ENCODE data around the gene TGFBR3L. TPM values are rescaled to one million over a fixed set of nuclear protein-coding genes. Genes with fewer than 3 reads are reported as not detected.

The TGFBR3L gene
- total RNA-seq (2013), result 0.06 TPM
- polyA plus RNA-seq (not detected), polyA minus RNA-seq (not detected in 2 replicates), total RNA-seq (0 to 0.32 (median 0.06) reads per million in 11 experiments)

DNA sequence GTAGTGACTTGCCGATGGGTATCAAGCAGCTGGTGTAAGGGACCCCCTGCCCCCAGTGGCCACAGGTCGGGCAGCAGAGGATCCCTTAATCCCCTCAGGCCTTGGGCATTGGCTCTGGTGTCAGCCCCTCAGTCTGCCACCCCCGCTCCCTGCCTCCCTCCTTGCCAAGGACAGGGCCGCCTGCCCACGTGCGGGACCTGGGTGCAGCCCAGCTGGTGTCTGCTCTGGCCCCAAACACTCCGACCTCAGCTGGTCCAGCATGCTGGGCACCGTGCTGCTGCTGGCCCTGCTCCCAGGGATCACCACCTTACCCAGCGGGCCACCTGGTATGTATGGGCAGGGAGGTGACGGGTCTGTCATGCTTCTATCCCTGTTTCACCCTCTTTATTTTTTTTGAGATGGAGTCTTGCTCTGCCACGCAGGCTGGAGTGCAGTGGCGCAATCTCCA, at the start of gene TGFBR3L:
Gene TGFBR3L (plus strand): TSS at position 233 of the 448 bp plus-strand sequence.
- Histone ChIP-seq H2AFZ (ENCODE audit: insufficient read depth, low read depth, low read length, poor library complexity, severe bottlenecking) (no peak within 1 kb of the TSS), H3K9me3 (replicated peaks in 1 of 2; ENCODE audit: control insufficient read depth in 1 of 2, insufficient read depth in 1 of 2, low read length in 2 of 2) (peaks cover 0 to 19% of the 10 kb centered on the region in 2 donors), H3K79me2 (ENCODE audit: insufficient read depth, low read length) (no peaks in the 10 kb centered on the region), H3K4me2 (replicated peaks; ENCODE audit: extremely low read depth, low read length, poor library complexity, severe bottlenecking) (no peak within 1 kb of the TSS), H3K9ac (ENCODE audit: insufficient read depth, low read length, poor library complexity, severe bottlenecking) (no peak within 1 kb of the TSS), H3K4me3 (replicated peaks in 1 of 3; ENCODE audit: low read depth in 2 of 3, low read length in 3 of 3) (no peak within 1 kb of the TSS), H4K20me1 (ENCODE audit: insufficient read depth, low read length) (peaks cover 40% of the 10 kb centered on the region), H3K36me3 (replicated peaks in 1 of 2; ENCODE audit: control insufficient read depth in 1 of 2, insufficient read depth in 2 of 2, low read length in 2 of 2) (peaks cover 33 to 35% of the 10 kb centered on the region in 2 donors), H3K27ac (ENCODE audit: low read depth in 1 of 2, low read length in 2 of 2) (no peak within 1 kb of the TSS), H3K27me3 (ENCODE audit: control insufficient read depth in 2 of 2, insufficient read depth in 2 of 2, low read length in 2 of 2) (peaks cover 26 to 46% of the 10 kb centered on the region in 2 donors), H3K4me1 (ENCODE audit: control insufficient read depth in 1 of 2, insufficient read depth in 2 of 2, low read length in 2 of 2) (peaks cover 22 to 43% of the 10 kb centered on the region in 2 donors)
- Mint-ChIP-seq H3K4me3 (peak within 1 kb of the TSS; percentile 39 to 77), H3K4me1 (peaks cover 32% of the 10 kb centered on the region), H3K27ac (no peak within 1 kb of the TSS), H3K9me3 (peaks cover 0 to 28% (median 14%) of the 10 kb centered on the region in 7 donors), H3K27me3 (ENCODE audit: low read depth in 3 of 3) (peaks cover 46 to 60% (median 51%) of the 10 kb centered on the region in 3 donors), H3K36me3 (peaks cover 25 to 34% of the 10 kb centered on the region in 2 donors)
- TF ChIP-seq, protein P1, sequence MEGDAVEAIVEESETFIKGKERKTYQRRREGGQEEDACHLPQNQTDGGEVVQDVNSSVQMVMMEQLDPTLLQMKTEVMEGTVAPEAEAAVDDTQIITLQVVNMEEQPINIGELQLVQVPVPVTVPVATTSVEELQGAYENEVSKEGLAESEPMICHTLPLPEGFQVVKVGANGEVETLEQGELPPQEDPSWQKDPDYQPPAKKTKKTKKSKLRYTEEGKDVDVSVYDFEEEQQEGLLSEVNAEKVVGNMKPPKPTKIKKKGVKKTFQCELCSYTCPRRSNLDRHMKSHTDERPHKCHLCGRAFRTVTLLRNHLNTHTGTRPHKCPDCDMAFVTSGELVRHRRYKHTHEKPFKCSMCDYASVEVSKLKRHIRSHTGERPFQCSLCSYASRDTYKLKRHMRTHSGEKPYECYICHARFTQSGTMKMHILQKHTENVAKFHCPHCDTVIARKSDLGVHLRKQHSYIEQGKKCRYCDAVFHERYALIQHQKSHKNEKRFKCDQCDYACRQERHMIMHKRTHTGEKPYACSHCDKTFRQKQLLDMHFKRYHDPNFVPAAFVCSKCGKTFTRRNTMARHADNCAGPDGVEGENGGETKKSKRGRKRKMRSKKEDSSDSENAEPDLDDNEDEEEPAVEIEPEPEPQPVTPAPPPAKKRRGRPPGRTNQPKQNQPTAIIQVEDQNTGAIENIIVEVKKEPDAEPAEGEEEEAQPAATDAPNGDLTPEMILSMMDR (IDR thresholded peaks at IDR 0.05), result no peak
- no peak for DNase-seq
- WGBS (ENCODE audit: insufficient coverage), result 78% methylated on average over 9 of the region's 12 CpGs
- intact Hi-C loops (cut with micrococcal nuclease), result no loop called here

DNA sequence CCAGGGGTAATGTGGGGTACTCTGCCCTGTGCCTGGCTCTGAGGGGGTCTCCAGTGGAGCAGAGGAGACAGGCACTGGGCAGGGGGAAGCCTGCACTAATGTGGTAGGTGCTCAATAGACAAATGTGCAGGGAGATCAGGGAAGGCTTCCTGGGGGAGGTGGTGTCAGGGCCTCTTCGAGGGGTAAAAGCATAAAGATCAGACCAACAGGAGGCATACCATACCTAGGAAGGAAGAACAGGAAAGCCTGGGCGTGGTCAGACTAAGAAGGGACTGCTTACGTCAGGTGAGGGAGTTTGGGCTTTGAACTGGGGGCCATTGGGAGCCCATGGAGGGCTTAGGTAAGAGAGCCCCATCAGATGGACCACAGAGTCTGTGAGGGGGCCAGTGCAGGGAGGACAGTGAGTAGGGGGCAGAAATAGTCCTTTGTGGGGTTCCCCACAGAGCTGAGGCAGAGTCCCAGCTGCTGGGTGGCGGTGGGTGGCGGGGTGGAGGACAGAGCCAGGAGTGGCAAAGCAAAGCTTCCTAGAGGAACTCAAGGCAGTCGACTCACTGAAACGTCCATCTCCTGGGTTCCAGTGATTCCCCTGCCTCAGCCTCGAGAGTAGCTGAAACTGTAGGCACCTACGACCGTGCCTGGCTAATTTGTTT, 49.2 kb upstream of the TGFBR3L start:
- Mint-ChIP-seq H3K4me1 (peaks cover 31% of the 10 kb centered on the region), H3K27ac (no peak overlapping the region), H3K4me3 (peak overlapping the region; percentile 52 to 75), H3K36me3 (peaks cover 7 to 12% of the 10 kb centered on the region in 2 donors), H3K27me3 (ENCODE audit: low read depth in 3 of 3) (peaks cover 73 to 90% (median 75%) of the 10 kb centered on the region in 3 donors), H3K9me3 (peaks cover 0 to 35% (median 14%) of the 10 kb centered on the region in 7 donors)
- intact Hi-C loops (cut with micrococcal nuclease), result loop anchor here in 1 of 2 donors (5.0 kb wide), 1 partner anchor 57 kb away; the partner anchor contains the start of gene SNAPC2
- H3K4me3 ChIP-seq (replicated peaks in 1 of 3; ENCODE audit: low read depth in 2 of 3, low read length in 3 of 3), result no peak overlapping the region
- no peak overlapping the region for H2AFZ ChIP-seq (ENCODE audit: insufficient read depth, low read depth, low read length, poor library complexity, severe bottlenecking)
- H3K27ac ChIP-seq (ENCODE audit: low read depth in 1 of 2, low read length in 2 of 2), result no peak overlapping the region
- H3K9me3 ChIP-seq (replicated peaks in 1 of 2; ENCODE audit: control insufficient read depth in 1 of 2, insufficient read depth in 1 of 2, low read length in 2 of 2), result peaks cover 0 to 5% of the 10 kb centered on the region in 2 donors
- H3K27me3 ChIP-seq (ENCODE audit: control insufficient read depth in 2 of 2, insufficient read depth in 2 of 2, low read length in 2 of 2), result peaks cover 28 to 78% of the 10 kb centered on the region in 2 donors
- H3K9ac ChIP-seq (ENCODE audit: insufficient read depth, low read length, poor library complexity, severe bottlenecking), result no peak overlapping the region
- 46% methylated on average over 9 of the region's 10 CpGs for WGBS (ENCODE audit: insufficient coverage)
- TF ChIP-seq, protein P1 (IDR thresholded peaks at IDR 0.05), result no peak
- no peaks in the 10 kb centered on the region for H3K79me2 ChIP-seq (ENCODE audit: insufficient read depth, low read length)
- H4K20me1 ChIP-seq (ENCODE audit: insufficient read depth, low read length), result no peaks in the 10 kb centered on the region
- H3K4me2 ChIP-seq (replicated peaks; ENCODE audit: extremely low read depth, low read length, poor library complexity, severe bottlenecking), result no peak overlapping the region
- peaks cover 34 to 42% of the 10 kb centered on the region in 2 donors for H3K4me1 ChIP-seq (ENCODE audit: control insufficient read depth in 1 of 2, insufficient read depth in 2 of 2, low read length in 2 of 2)
- DNase-seq, result no peak
- H3K36me3 ChIP-seq (replicated peaks in 1 of 2; ENCODE audit: control insufficient read depth in 1 of 2, insufficient read depth in 2 of 2, low read length in 2 of 2), result no peaks in the 10 kb centered on the region
